Endothelial cell (in vitro differentiated cells): ENCODE results near the gene ZMIZ2. TPM values are rescaled to one million over a fixed set of nuclear protein-coding genes. Genes with fewer than 3 reads are reported as not detected.

Experiments used
- DNase-seq: peaks from one replicate; pipeline ENCODE4 v3.0.0; 2021; ENCODE audit warnings: low spot score
- H3K27ac Mint-ChIP-seq: one replicate; pipeline ENCODE4 v1.8.0; 2021; ENCODE audit warnings: mixed read lengths, inconsistent platforms; ENCODE audit not compliant: unreplicated experiment
- H3K27me3 Mint-ChIP-seq: one replicate; pipeline ENCODE4 v1.8.0; 2021; ENCODE audit warnings: mild to moderate bottlenecking, moderate library complexity, mixed read lengths, inconsistent platforms; ENCODE audit not compliant: unreplicated experiment
- H3K36me3 Mint-ChIP-seq: one replicate; pipeline ENCODE4 v1.8.0; 2021; ENCODE audit warnings: mild to moderate bottlenecking, low read depth, mixed read lengths, inconsistent platforms; ENCODE audit not compliant: unreplicated experiment
- H3K4me1 Mint-ChIP-seq: one replicate; pipeline ENCODE4 v1.8.0; 2021; ENCODE audit warnings: mild to moderate bottlenecking, mixed read lengths, inconsistent platforms; ENCODE audit not compliant: unreplicated experiment
- H3K4me3 Mint-ChIP-seq: one replicate; pipeline ENCODE4 v1.8.0; 2021; ENCODE audit warnings: mild to moderate bottlenecking, mixed read lengths, inconsistent platforms; ENCODE audit not compliant: unreplicated experiment
- H3K9me3 Mint-ChIP-seq: one replicate; pipeline ENCODE4 v1.8.0; 2021; ENCODE audit warnings: mixed read lengths, inconsistent platforms; ENCODE audit not compliant: unreplicated experiment
- CTCF ChIP-seq: fragments of 200-600 bp; sonication (generic); IDR thresholded peaks from one replicate; pipeline ENCODE4 v1.5.0; 2021; ENCODE audit warnings: antibody characterized with exemption; ENCODE audit not compliant: unreplicated experiment
- total RNA-seq: library from RNA; stranded (reverse); fragmentation: NEBNext Ultra II Directional; extraction: Animal tissue kit (Norgen Biotek cat#: 25700); gene quantifications from one replicate; pipeline ENCODE4 v1.2.1, GENCODE V29; 2021; ENCODE audit not compliant: unreplicated experiment

The ZMIZ2 gene
- total RNA-seq, 1 donor from 2014 or later: 70.9 TPM

GRCh38 chr7:44705434-44705833 is 43.2 kb upstream of the ZMIZ2 start:
- TF ChIP-seq CTCF: no peak
- Mint-ChIP-seq H3K4me3 (no peak overlapping the region), H3K9me3 (no peaks in the 10 kb centered on the region)

GRCh38 chr7:44706788-44707557 is 41.7 kb upstream of the ZMIZ2 start:
- Mint-ChIP-seq H3K36me3 (peaks cover 17% of the 10 kb centered on the region), H3K9me3 (no peaks in the 10 kb centered on the region), H3K27me3 (peaks cover 12% of the 10 kb centered on the region), H3K27ac (no peak overlapping the region), H3K4me3 (peak overlapping the region; percentile 67), H3K4me1 (no peaks in the 10 kb centered on the region)
- TF ChIP-seq CTCF: no peak
- no peak for DNase-seq

More at GRCh38 chr7:44705434-44705833, 43.2 kb upstream of the ZMIZ2 start:
- DNase-seq: no peak
- no peak overlapping the region for H3K27ac Mint-ChIP-seq
- H3K36me3 Mint-ChIP-seq: peaks cover 25% of the 10 kb centered on the region
- H3K27me3 Mint-ChIP-seq: peaks cover 8% of the 10 kb centered on the region
- H3K4me1 Mint-ChIP-seq: no peaks in the 10 kb centered on the region

- Mint-ChIP-seq H3K4me1 (no peaks in the 10 kb centered on the region), H3K9me3 (no peaks in the 10 kb centered on the region), H3K4me3 (peak overlapping the region; percentile 67), H3K27ac (peak overlapping the region; percentile 42), H3K36me3 (peaks cover 15% of the 10 kb centered on the region), H3K27me3 (peaks cover 12% of the 10 kb centered on the region)
- TF ChIP-seq CTCF: no peak
- DNase-seq: no peak
Observed at GRCh38 chr7:44707558-44708230, 41.0 kb upstream of the ZMIZ2 start.

GRCh38 chr7:44709011-44709915 is 39.4 kb upstream of the ZMIZ2 start:
- no peak for TF ChIP-seq CTCF
- Mint-ChIP-seq H3K9me3 (no peaks in the 10 kb centered on the region), H3K27me3 (peaks cover 16% of the 10 kb centered on the region), H3K4me3 (no peak overlapping the region), H3K36me3 (peaks cover 15% of the 10 kb centered on the region), H3K27ac (no peak overlapping the region), H3K4me1 (no peaks in the 10 kb centered on the region)
- no peak for DNase-seq
